Ureter (tissue), 1 donor: Measurements from ENCODE around the gene PITPNM2. TPM values are rescaled to one million over a fixed set of nuclear protein-coding genes. Genes with fewer than 3 reads are reported as not detected.

Experiments
- DNase-seq: peaks from one replicate; pipeline ENCODE4 v3.0.0-alpha.2; 2020; ENCODE audit warnings: low spot score
- total RNA-seq: library from RNA; stranded (reverse); gene quantifications from one replicate; pipeline ENCODE4 v1.2.4, GENCODE V29; 2023
- donor health status: DM: yes; HTN: yes; CAD: no.

PITPNM2 gene
- total RNA-seq, 1 donor from 2014 or later: 17.5 TPM

DNA sequence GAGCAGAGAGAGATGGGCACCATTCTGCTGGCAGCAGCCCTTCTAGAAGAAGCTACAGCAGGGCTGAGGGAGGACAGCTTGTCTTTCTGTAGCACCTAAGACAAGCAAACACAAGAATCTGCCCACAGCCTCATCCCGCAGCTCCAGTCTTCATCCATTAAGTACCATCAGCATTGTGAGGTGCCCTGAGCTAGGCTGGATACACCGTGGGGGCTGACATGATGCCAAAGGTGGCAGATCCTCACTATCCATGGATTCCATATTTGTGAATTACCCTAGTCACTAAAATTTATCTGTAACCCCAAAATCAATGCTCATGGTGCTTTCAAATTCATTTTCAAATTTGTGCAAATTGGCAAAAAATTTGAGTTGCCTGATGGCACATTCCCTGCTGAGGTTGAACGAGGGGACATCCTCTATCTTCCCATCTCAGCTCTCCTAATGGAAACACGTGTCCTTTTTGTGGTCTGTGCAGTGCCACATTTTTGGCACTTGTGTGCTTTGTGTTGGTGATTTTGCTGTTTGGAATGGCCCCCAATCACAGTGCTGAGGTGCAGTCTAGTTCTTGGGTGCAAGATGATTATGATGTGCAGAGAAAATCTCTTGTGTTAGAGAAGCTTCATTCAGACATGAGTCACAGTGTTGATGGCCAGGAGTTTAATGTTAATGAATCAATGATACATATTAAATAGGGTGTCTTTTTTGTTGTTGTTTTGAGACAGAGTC lies 7.0 kb downstream of the PITPNM2 start:
- no peak for DNase-seq

DNA sequence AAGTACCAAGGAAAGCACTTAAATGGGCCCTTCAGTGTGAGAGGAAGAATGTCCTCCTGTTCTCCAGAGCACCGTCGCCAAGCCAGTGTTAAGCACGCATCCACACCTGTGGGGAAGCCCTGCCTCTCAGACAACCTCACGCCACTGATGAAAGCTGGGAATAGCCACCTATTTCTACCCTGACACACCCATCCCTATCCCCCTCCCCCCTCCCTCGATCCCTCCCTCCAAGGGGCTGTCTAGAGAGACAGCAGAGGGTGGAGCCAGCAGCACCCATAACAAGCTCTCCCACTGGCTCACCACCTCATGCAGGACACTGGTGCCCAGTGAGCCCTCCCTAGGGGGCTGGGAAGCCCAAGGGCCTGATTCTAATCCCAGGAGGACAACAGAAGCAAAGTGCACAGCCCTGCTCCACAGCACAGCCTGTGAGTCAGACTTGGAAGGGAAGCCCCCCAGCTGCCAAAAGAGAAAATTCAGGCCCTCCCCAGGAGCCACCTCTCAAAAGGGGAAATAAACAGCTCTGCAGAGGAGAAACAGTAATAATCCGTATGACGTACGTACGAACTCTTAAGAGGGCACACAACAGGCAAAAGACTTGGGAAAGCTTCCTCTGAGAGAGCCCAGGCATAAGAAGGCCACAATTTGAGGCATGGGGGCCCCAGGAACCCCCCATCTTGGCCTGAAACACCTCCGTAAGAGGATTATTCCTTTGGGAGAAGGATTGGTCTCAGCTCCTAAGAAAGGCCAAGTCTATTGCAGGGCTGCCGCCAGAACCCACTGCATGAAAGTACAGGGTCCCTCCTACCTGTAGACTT lies 7.8 kb downstream of the PITPNM2 start:
- DNase-seq: no peak

DNA sequence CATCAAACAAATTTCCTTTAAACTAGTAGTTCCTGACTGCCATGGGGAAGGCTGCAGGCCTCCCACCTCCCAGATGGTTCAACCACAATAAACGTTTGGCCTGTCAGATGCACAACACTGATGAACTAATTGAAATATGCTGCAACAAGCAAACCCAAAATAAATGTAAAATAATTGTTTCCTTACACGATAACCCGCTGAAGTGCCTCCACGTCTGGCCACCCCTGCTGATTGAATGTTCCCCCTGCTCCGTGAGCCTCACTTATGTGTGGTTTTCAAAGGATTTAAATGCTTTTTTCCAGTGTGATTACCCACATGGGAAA lies 8.4 kb downstream of the PITPNM2 start:
- DNase-seq: no peak

DNA sequence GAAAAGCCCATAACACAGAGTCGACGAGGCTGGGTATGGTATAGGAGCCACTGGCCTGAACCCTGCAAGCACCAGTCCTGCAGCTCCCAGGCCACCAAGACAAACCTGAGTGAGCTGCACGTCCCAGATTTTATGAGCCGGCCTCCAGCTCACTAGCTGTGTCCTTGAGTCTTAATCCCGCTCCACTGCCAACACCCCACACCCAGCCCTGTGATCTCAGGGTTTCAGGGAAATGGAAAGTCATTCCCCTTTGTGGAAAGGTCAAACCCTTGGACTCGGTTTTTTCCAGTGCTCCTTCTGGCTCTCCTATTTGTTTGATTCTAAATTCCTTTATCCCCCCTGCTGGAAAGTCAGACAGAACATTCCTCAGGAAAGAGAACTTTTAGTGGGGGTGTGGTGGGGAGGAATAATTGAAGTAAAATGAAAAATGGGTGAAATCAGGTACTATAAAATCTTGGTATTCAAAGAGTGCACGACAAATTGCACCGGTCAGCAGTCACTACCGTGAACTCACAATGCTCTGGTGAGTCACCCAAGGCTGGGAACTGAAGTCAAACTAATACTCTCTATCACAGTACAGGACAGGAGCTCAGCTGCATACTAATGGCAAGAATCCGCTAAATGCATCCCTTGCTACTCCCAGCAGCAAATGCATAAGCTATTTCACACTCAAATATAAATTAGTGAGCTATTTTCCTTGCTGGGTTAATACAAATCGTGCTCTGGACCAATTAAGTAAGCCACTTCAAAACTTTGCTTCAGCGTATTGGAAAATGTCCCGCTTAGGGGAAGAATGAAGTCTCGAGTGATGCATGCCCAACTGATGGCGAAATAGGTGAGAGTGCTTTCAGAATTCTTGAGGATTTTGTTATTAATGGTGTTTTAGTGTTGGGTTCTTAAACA lies 9.0 kb downstream of the PITPNM2 start:
- DNase-seq: peak; percentile 74

DNA sequence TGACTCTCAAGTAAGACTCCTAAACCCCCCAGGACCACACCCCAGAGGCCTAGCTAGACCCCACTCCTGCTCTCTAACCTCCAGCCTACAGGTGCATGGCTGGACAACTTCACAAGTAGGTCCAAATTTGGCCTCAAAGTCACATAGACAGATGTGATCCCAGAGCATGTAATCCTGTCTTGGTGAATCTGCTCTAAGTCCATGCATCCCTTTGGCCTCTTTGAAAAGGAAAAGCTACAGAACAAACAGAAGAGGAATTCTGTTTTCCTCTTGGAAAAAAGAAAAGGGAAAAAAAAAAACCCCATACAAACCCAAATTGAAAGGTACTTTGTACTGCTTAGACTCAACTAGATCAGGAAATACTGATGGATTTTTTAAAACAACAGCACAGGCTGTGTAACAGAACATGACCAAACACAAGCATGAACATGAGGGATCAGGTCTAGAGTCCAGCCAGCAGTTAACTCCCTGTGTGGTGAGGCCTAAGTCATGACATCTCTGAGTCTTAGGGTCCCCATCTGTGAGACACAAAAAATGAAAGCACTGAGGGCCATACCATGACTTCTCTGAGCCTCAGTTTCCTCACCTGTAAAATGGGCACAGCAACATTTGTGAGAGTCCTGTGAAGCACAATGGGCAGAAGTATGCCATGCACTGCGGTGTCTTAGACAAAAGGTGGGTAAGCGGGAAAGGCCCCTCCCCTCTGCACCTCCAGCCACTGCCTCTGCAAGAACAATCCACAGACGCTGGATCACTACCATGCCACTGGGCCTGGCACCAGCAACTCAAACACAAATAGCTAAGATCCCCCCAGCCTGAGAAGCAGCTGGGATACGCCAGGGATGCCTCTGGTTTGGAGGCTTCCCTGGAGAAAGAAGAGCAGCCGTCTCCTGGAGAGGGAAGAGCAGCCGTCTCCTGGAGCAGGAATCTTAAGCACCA lies 9.9 kb downstream of the PITPNM2 start:
- no peak for DNase-seq

DNA sequence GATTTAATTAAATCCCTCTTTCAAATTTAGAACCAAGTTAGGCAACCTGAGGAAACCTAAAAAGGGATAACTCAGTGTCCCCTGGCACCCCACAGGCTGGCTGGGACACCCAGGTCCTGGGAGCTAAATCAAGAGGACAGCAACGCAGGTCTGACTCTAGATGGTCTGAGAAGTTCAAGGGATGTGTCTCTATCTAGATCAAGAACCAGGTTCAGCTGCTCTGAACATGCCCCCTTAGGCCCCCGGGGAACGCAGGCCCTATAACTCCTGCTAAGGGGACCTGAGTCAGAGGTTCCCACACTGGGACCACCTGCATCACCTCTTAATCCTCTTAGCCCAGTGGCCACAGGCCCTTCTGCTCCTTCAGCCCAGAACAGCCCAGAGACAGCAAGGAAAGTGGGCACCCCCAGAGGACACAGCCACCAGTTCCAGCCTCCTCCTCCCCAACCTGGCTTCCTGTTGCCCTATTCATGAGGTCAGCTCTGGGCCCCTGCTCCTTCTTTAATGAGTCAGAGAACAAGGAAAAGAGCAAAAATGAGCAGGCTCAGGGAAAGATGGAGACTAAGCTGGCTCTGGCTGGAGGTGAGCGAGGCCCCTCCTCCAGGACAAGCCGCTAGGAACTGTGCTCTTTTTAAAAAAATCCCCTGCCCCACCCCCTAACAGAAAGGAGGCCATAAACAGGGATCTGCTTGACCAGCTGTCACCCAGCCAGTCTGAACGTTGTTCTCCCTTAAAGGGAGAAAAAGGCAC lies 10.8 kb downstream of the PITPNM2 start:
- DNase-seq: peak; percentile 53

DNA sequence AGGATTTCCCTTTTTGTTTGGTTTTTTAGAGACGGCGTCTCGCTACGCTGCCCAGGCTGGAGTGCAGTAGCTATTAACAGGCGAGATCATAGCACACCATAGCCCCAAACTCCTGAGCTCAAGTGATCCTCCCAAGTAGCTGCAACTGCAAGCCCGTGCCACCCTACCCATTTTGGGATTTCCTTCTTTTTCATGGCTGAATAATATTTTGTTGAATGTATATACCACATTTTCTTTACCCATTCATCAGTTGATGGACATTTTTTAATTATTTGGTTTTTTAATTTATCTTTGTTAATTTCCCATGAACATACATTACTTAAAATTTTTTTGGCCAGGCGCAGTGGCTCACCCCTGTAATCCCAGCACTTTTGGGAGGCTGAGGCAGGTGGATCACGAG lies 15.2 kb downstream of the PITPNM2 start:
- no peak for DNase-seq

DNA sequence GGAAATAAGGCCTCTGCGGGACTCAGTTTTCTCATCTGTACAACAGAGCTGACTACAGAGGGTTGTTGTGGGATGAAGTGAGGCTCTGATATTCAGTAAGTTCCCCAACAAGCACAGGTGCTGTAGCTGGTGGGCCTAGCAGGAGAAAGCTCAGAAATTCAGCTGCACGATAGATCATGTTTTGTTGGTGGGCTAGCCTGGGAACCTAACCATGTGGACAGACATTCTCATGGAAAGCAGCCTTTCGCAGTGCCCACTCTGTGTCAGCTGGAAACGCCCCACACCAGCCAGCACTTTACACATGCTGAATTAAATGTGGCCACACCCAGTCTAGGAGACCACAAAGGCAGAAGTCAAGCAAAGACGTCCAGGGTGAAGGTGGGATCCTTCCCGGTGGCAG lies 16.1 kb downstream of the PITPNM2 start:
- no peak for DNase-seq

DNA sequence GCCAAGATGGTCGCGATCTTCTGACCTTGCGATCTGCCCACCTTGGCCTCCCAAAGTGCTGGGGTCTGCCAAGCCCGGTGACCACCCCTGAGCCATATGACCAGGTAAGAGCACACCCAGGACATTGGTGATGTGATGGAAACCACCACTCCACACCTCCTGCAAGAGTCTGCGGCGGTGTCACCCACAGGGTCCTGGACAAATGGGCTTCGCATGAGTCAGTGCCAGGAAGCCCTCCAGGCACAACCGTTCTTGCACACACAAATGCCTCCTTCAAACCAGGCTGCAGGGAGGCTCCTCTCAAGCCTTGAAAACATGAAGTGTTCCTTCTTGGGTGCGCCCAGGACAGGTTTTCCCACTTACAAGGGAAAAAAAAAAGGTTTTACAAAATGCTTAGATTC lies 16.6 kb downstream of the PITPNM2 start:
- no peak for DNase-seq

DNA sequence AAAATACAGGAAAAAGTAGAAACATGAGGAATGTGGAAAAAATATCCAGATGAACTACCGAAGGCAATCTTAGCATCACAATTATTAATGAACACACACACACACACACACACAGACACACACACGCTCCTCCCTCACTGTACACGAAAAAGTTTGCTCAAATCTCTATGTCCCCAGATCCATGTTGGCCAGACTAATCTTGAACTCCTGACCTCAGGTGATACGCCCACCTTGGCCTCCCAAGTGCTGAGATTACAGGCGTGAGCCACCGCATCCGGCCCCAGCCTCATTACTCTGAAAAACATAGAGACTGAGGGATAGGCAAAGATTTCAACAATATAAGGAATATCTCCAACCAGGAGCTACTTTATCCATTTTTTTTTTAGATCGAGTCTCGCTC lies 17.2 kb downstream of the PITPNM2 start:
- DNase-seq: no peak

DNA sequence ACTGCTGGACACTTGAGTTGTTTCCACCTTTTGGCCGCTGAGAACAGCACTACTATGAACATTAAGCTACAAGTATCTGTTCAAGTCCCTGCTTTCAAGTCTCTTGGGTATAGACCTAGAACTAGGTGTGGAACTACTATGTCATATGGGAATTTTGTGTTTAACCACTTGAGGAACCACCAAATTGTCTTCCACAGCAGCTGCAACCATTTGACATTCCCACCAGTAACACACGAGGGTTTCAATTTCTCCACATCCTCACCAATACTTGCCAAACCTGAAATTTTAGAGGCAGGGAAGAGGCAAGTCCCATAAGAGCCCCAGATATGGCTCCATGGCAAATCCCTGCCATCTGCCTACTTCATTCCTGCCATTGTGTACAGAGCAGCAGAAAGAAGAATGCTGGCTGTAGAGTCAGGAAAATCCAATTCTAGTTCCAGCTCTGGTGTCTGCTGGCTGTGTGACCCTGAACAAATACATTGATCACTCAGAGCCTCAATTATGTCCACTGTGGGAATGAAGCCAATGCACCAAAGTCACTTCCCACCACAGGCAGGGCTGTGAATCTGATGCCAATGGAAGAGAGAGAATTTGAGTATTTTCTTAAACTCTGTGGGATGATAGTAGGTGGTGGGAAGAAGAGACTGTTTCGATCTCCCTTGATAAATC lies 17.8 kb downstream of the PITPNM2 start:
- no peak for DNase-seq

DNA sequence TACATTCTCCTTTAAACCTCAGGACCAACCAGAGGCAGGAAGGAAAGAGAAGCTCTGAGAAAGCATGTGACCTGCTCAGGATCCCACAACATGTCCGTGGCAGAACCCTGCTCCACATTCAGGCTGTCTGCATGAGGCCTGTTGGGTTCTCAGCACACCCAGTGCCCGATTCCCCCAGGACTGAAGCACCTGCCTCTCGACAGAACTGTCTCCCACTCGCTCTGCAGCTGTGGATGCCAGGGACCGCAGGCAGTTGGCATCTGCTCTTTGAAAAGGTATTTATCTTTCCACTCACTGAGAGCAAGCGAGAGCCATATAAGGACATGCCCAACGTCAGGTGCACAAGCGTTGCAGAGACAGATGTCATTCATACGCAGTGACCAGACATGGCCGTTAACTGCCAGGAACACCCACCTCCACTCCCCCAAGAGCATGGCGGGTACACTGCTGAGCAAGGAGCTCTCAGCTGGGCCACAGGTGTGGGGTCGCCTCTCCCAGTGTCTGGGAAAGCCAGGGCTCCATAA lies 18.9 kb downstream of the PITPNM2 start:
- DNase-seq: no peak

DNA sequence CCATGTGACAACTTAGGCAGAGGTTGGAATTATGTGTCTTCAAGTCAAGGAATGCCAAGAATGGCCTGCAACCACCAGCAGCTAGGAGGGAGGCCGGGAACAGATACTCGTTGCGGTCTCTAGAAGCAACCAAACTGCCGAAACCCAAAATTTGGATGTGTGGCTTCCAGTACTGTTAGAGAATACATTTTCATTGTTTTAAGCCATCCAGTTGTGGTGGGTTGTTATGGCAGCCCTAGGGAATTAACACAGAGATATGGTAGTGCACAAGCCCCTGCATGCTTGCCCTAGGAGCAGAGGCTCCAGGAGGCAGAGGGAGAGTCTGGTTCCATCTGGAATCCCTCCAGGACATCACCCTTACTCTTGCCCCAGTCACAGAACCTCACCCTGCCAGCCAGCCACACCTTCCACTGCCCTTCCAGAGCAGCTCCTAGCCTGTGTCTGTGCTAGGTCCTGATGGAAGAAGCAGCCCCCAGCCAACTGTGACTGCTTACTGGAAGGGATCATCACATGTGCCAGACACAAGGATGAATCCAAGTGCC lies 19.5 kb downstream of the PITPNM2 start:
- DNase-seq: no peak

DNA sequence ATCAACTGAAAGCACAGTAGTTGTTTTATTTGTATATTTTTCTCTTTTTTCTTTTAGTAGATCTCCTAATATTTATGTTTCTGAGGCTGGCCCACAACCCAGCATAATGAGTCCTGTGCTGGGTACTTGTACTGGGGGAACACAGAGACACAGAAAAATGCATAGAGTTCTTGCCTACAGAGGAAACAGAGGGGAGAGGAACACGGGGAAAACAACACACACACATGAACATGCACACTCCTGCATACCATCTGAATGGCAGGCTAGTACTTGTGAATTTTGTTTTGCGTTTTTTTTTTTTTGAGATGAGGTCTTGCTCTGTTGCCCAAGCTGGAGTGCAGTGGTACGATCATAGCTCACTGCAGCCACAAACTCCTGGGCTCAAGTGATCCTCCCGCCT lies 21.3 kb downstream of the PITPNM2 start:
- no peak for DNase-seq

DNA sequence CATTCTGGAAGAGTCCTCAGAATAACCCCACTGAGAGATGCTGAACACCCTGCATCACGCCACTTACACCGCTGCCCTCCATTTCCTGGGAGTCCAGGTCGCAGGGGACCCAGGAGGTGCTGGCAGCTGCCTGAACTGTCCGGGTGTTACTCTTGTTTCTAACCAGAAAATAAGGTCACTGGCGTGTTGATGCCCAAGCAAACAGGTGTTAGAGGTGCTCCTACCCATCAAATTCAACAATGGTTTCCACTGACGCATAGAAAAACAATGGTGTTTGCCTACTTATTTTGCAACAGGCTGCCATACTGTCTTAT lies 23.8 kb downstream of the PITPNM2 start:
- DNase-seq: no peak

DNA sequence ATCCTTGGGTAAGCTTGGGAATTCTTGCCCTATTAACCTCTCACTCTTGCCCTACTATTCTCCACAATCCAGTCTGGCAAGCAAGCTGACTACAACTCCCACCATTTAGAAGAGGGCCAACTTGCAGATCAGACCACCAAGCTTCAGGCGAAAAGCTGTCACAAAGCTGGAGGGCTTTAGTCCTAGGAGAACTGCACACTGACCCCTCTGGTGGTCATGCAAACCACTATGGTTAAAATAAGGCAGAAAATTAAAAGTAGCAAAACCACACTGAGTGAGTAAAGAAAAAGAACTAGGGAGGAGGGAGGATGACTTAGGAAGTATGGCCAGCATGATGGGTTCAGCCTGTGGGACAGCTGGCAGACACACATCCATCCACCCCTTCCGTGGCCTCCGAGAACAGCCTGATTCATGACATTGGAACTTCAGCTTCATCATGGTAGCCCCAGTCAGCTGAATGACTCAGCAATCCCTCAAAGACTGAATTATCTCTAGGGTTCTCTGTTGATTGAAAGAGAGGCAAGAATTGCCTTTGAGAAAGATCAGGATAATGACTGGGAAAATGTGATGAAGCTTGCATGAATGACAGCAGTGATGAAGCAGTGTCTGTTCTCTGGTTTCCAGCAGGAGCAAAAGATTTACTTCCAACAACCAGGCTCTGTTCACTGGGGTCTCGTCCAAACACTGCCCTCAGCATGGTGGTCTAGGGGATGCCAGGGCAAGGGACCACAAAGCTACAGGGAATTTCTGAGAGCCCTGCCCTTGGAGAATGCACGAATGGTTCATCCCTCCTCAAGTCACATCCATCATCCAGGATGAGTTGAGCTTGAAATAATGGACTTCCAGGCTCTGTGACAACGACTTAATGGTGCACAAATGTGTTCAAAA lies 24.4 kb downstream of the PITPNM2 start:
- no peak for DNase-seq

DNA sequence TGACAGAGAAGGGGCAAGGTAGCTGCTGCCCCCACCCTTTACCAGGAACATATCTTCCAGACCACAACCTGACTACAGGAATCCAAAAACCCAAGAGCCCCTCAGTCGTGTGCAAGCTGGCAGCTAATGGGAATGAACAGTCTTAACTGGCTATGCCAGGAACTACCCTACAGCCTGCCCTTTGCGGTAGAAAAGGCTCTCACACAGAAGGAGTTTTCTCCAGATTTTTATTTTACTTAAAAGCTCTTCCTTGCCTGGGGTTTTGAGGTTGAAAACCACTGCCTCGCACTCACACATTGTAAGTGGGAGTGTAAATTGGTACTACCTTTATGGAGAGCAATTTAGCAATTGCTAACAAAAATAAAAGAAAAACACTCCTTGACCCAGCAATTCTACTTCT lies 28.3 kb downstream of the PITPNM2 start:
- no peak for DNase-seq

DNA sequence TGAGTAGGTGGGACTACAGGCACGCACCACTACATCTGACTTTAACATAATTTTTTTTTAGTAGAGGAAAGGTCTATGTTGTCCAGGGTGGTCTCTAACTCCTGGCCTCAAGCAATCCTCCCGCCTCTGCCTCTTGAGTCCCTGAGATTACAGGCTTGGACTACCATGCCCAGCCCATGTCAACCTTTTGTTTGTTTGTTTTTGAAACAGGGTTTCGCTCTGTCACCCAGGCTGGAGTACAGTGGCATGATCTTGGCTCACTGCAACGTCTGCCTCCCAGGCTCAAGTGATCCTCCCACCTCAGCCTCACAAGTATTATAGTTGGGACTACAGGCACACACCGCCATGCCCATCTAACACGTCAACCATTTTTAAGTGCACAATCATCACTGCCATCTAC lies 29.2 kb downstream of the PITPNM2 start:
- DNase-seq: no peak
